Ovary (tissue), 3 donors: Measurements from ENCODE around the gene PTPRH.

Experiments used
- EP300 ChIP-seq: sonication (generic); formaldehyde crosslinking; IDR thresholded peaks from one replicate; pipeline ENCODE4 v1.6.1; 2017; ENCODE audit warnings: antibody characterized with exemption
- POLR2A ChIP-seq: fragments of 450-650 bp; IDR thresholded peaks from one replicate; pipeline ENCODE4 v1.6.1; 2017; ENCODE audit warnings: antibody characterized with exemption, mild to moderate bottlenecking, moderate library complexity
- TF ChIP-seq, protein P1 (sequence below), 3 donors: fragments of 450-650 bp in 2 of 3; fragments of 200-600 bp in 1 of 3; IDR thresholded peaks; one replicate each; pipeline versions ENCODE4 v1.5.1 to v1.8.0; 2016 to 2022; ENCODE audit warnings: antibody characterized with exemption in 3 of 3, mild to moderate bottlenecking in 1 of 3
- donor health status: DM: no; HTN: no; CAD: no.

DNA sequence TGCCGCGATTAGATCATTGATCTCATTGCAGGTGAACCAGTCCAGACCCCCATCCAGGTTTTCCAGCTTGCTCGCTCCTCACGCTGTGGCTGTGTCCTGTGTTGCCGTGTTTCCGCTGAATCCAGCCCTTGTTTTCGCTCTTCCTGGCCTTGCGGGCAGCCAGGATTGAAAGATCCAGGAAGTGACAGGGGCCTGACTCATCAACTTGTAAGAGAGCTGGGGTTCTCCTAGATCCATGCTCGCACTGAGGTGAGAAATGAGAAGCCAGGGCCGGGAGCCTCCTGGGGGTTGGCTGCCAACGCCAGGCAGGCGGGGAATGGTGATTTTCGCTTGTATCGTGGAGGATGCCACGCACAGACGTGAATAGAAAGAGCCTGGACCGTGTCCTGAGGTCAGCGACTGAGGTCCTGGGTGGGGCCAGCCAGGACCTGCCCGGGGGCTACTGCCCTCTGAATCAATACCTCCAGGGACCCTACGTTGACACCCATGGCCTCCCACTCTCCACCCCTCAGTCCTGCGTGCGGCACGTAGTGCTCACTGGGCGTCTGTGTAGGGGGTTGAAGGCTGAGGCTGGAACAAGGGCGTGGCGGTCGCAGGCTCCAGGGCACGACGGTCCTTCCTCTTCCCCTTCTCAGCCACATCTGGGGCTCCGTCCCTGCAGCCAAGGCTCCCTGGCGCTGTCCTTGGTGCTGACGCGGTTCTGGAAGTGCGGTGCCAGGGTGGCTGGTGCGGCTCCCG, 7.3 kb upstream of the PTPRH start:
- TF ChIP-seq, protein P1, sequence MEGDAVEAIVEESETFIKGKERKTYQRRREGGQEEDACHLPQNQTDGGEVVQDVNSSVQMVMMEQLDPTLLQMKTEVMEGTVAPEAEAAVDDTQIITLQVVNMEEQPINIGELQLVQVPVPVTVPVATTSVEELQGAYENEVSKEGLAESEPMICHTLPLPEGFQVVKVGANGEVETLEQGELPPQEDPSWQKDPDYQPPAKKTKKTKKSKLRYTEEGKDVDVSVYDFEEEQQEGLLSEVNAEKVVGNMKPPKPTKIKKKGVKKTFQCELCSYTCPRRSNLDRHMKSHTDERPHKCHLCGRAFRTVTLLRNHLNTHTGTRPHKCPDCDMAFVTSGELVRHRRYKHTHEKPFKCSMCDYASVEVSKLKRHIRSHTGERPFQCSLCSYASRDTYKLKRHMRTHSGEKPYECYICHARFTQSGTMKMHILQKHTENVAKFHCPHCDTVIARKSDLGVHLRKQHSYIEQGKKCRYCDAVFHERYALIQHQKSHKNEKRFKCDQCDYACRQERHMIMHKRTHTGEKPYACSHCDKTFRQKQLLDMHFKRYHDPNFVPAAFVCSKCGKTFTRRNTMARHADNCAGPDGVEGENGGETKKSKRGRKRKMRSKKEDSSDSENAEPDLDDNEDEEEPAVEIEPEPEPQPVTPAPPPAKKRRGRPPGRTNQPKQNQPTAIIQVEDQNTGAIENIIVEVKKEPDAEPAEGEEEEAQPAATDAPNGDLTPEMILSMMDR (IDR thresholded peaks at IDR 0.05), result no peak
- TF ChIP-seq POLR2A (no peak), EP300 (no peak)
